ENCODE results near the gene FAM131A.

DNA sequence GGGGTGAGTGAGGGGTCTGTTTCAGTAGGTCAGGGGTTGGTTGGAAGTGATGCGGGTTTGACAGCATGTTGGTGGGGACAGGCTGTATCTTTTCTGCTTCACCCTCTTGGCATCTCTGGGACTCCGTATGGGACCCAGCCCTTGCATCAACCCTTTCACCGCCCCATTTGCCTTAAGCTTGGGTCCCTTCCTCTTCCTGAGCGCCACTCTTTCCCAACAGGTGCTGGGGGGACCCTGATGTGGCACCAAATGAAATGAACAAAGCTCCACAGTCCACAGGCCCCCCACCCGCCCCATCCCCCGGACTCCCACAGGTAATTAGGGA, 21.9 kb upstream of the FAM131A start:
- no peak for TF ChIP-seq CTCF (IDR thresholded peaks at IDR 0.05)
- TF ChIP-seq POLR2A (IDR thresholded peaks at IDR 0.05), result no peak

All from right lobe of liver (tissue), 4 donors.